Liver (tissue), 3 donors: ENCODE results near the gene RDM1.

Experiments used
- ATF3 ChIP-seq: IDR thresholded peaks from 2 replicates; pipeline ENCODE4 v1.6.1; 2016; ENCODE audit warnings: antibody characterized with exemption
- CTCF ChIP-seq: fragments of 150-350 bp; IDR thresholded peaks from 2 replicates; pipeline ENCODE4 v1.5.1; 2017; ENCODE audit warnings: improper control_type of control experiment, low read depth, low read length; ENCODE audit not compliant: missing input control
- FOXA1 ChIP-seq: IDR thresholded peaks from 2 replicates; pipeline ENCODE4 v1.6.1; 2016; ENCODE audit warnings: antibody characterized with exemption
- GABPA ChIP-seq, 2 donors: IDR thresholded peaks in 1 of 2; conservative IDR thresholded peaks in 1 of 2; 2 replicates each; pipeline ENCODE4 v1.6.1; 2016; ENCODE audit warnings: antibody characterized with exemption in 2 of 2, mild to moderate bottlenecking in 1 of 2, moderate library complexity in 1 of 2
- MAX ChIP-seq: IDR thresholded peaks from 2 replicates; pipeline ENCODE4 v1.6.1; 2016; ENCODE audit warnings: antibody characterized with exemption
- RAD21 ChIP-seq, 2 donors: IDR thresholded peaks; 2 replicates each; pipeline ENCODE4 v1.6.1; 2016; ENCODE audit warnings: antibody characterized with exemption in 2 of 2, mild to moderate bottlenecking in 2 of 2
- REST ChIP-seq: IDR thresholded peaks from 2 replicates; pipeline ENCODE4 v1.6.1; 2016; ENCODE audit warnings: antibody characterized with exemption, mild to moderate bottlenecking
- RXRA ChIP-seq, 2 donors: IDR thresholded peaks; 2 replicates each; pipeline ENCODE4 v1.6.1; 2017 to 2018; ENCODE audit warnings: antibody characterized with exemption in 2 of 2, mild to moderate bottlenecking in 1 of 2
- SP1 ChIP-seq: IDR thresholded peaks from 2 replicates; pipeline ENCODE4 v1.6.1; 2018; ENCODE audit warnings: antibody characterized with exemption, mild to moderate bottlenecking
- TAF1 ChIP-seq: conservative IDR thresholded peaks from 2 replicates; pipeline ENCODE4 v1.6.1; 2016; ENCODE audit warnings: antibody characterized with exemption, mild to moderate bottlenecking
- ZBTB33 ChIP-seq: IDR thresholded peaks from 2 replicates; pipeline ENCODE4 v1.6.1; 2016; ENCODE audit warnings: antibody characterized with exemption
- donor health status: healthy.
- donor health status: healthy.

- TF ChIP-seq CTCF (no peak), MAX (no peak), RAD21 (IDR thresholded peaks at IDR 0.05) (no peak), ZBTB33 (no peak), GABPA (IDR thresholded peaks at IDR 0.05 in 1 of 2, conservative IDR thresholded peaks at IDR 0.05 in 1 of 2) (no peak), SP1 (no peak), RXRA (IDR thresholded peaks at IDR 0.05) (no peak), FOXA1 (no peak), TAF1 (no peak), ATF3 (no peak), REST (no peak)
These were observed 23.1 kb upstream of the RDM1 start for GRCh38 chr17:35953720-35954119.
